Measurements from ENCODE around the gene SCAF4.

- TF ChIP-seq, protein P1, sequence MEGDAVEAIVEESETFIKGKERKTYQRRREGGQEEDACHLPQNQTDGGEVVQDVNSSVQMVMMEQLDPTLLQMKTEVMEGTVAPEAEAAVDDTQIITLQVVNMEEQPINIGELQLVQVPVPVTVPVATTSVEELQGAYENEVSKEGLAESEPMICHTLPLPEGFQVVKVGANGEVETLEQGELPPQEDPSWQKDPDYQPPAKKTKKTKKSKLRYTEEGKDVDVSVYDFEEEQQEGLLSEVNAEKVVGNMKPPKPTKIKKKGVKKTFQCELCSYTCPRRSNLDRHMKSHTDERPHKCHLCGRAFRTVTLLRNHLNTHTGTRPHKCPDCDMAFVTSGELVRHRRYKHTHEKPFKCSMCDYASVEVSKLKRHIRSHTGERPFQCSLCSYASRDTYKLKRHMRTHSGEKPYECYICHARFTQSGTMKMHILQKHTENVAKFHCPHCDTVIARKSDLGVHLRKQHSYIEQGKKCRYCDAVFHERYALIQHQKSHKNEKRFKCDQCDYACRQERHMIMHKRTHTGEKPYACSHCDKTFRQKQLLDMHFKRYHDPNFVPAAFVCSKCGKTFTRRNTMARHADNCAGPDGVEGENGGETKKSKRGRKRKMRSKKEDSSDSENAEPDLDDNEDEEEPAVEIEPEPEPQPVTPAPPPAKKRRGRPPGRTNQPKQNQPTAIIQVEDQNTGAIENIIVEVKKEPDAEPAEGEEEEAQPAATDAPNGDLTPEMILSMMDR (conservative IDR thresholded peaks at IDR 0.05; ENCODE audit: low read length), result no peak
- no peak for TF ChIP-seq EZH2phosphoT487 (IDR thresholded peaks at IDR 0.05; ENCODE audit: borderline replicate concordance)
Measured at GRCh38 chr21:31678478-31678877, 53.4 kb downstream of the SCAF4 start.

Data from Loucy (cell line).